IMR-90 (cell line): ENCODE data around the gene TMEM184B. TPM values are rescaled to one million over a fixed set of nuclear protein-coding genes. Genes with fewer than 3 reads are reported as not detected.

Source experiments
- ATAC-seq: fragments of 200-7000 bp; cut with Tn5 transposase; 2 replicates; pipeline ENCODE4 v1.9.1; 2020; ENCODE audit warnings: low read depth, mild to moderate bottlenecking, moderate library complexity
- BruUV-seq: library from RNA; stranded (reverse); fragments of 400-500 nt; replicated peaks from 2 replicates; lab custom pipeline; 2021; lab: Mats Ljungman, UMichigan
- CTCF ChIA-PET: fragments of 300-600 bp; formaldehyde crosslinking; extraction: SDS; loops from one replicate; lab custom pipeline; 2021; ENCODE audit warnings: antibody characterized with exemption; lab: Yijun Ruan, JAX
- POLR2A ChIA-PET: fragments of 300-600 bp; sonication (Branson Sonifier 250); formaldehyde crosslinking; loops from one replicate; lab custom pipeline; 2022; ENCODE audit warnings: antibody characterized with exemption; ENCODE audit not compliant: unreplicated experiment; lab: Charles Lee
- DNase-seq: peaks from one replicate; pipeline ENCODE4 v3.0.0; 2013
- H2AFZ ChIP-seq: replicated peaks from 2 replicates; pipeline ENCODE3; 2013; ENCODE audit warnings: low read length, mild to moderate bottlenecking; ENCODE audit not compliant: poor library complexity
- H2AK5ac ChIP-seq: 2 replicates; pipeline ENCODE4 v1.6.1; 2013; ENCODE audit warnings: low read depth, low read length, inconsistent platforms
- H2AK9ac ChIP-seq: replicated peaks from 2 replicates; pipeline ENCODE3; 2013; ENCODE audit warnings: mild to moderate bottlenecking, low read depth, low read length, moderate library complexity; ENCODE audit not compliant: poor library complexity
- H2BK120ac ChIP-seq: 2 replicates; pipeline ENCODE4 v1.6.1; 2013; ENCODE audit warnings: low read depth, low read length, inconsistent platforms
- H2BK15ac ChIP-seq: 3 replicates; pipeline ENCODE4 v1.6.1; 2013; ENCODE audit warnings: low read depth, low read length, inconsistent platforms
- H2BK20ac ChIP-seq: 2 replicates; pipeline ENCODE4 v1.6.1; 2013; ENCODE audit warnings: low read depth, mild to moderate bottlenecking, inconsistent platforms, low read length, moderate library complexity
- H2BK5ac ChIP-seq: 2 replicates; pipeline ENCODE4 v1.6.1; 2013; ENCODE audit warnings: mild to moderate bottlenecking, low read depth, low read length, inconsistent platforms; ENCODE audit not compliant: poor library complexity, severe bottlenecking
- H3K14ac ChIP-seq: replicated peaks from 2 replicates; pipeline ENCODE4 v1.6.1; 2013; ENCODE audit warnings: low read depth, low read length, inconsistent platforms
- H3K18ac ChIP-seq: 2 replicates; pipeline ENCODE4 v1.6.1; 2013; ENCODE audit warnings: low read depth, low read length, control low read depth
- H3K23ac ChIP-seq: 2 replicates; pipeline ENCODE4 v1.6.1; 2013; ENCODE audit warnings: low read depth, low read length, inconsistent platforms
- H3K27ac ChIP-seq: 2 replicates; pipeline ENCODE4 v1.5.1; 2013; ENCODE audit warnings: mild to moderate bottlenecking, control low read depth, low read length; ENCODE audit not compliant: insufficient read depth
- H3K27me3 ChIP-seq: 2 replicates; pipeline ENCODE4 v1.6.1; 2013; ENCODE audit warnings: low read length; ENCODE audit not compliant: control insufficient read depth, insufficient read depth
- H3K36me3 ChIP-seq: 2 replicates; pipeline ENCODE4 v1.6.1; 2013; ENCODE audit warnings: low read length, mixed read lengths; ENCODE audit not compliant: control insufficient read depth, insufficient read depth
- H3K4ac ChIP-seq: 2 replicates; pipeline ENCODE4 v1.6.1; 2013; ENCODE audit warnings: low read depth, low read length, inconsistent platforms
- H3K4me1 ChIP-seq: 2 replicates; pipeline ENCODE4 v1.6.1; 2013; ENCODE audit warnings: low read length, mixed read lengths; ENCODE audit not compliant: control insufficient read depth, insufficient read depth
- H3K4me2 ChIP-seq: 2 replicates; pipeline ENCODE4 v1.6.1; 2013; ENCODE audit warnings: low read depth, mild to moderate bottlenecking, control low read depth, low read length, moderate library complexity
- H3K4me3 ChIP-seq: 2 replicates; pipeline ENCODE4 v1.5.1; 2013; ENCODE audit warnings: low read depth, mild to moderate bottlenecking, control low read depth, low read length, moderate library complexity; ENCODE audit not compliant: insufficient read depth
- H3K56ac ChIP-seq: 2 replicates; pipeline ENCODE4 v1.6.1; 2013; ENCODE audit warnings: low read length, inconsistent platforms; ENCODE audit not compliant: insufficient read depth; ENCODE audit errors: extremely low read depth
- H3K79me1 ChIP-seq, 2 experiments: 2 replicates each; pipeline ENCODE4 v1.6.1; 2013; ENCODE audit warnings: low read length in 2 of 2, inconsistent platforms in 1 of 2, low read depth in 1 of 2
- H3K9ac ChIP-seq: 2 replicates; pipeline ENCODE4 v1.6.1; 2013; ENCODE audit warnings: low read depth, low read length, control low read depth
- H3K9me1 ChIP-seq: 2 replicates; pipeline ENCODE4 v1.6.1; 2013; ENCODE audit warnings: low read length, inconsistent platforms; ENCODE audit not compliant: insufficient read depth
- H3K9me3 ChIP-seq: 2 replicates; pipeline ENCODE4 v1.6.1; 2013; ENCODE audit warnings: low read length; ENCODE audit not compliant: control insufficient read depth, insufficient read depth
- H4K20me1 ChIP-seq: 2 replicates; pipeline ENCODE4 v1.6.1; 2013; ENCODE audit warnings: low read length, inconsistent platforms; ENCODE audit not compliant: insufficient read depth
- H4K5ac ChIP-seq: 2 replicates; pipeline ENCODE4 v1.6.1; 2013; ENCODE audit warnings: mild to moderate bottlenecking, low read depth, low read length, control low read depth
- H4K8ac ChIP-seq, 2 experiments: 2 replicates each; pipeline ENCODE4 v1.6.1; 2013; ENCODE audit warnings: low read depth in 2 of 2, low read length in 2 of 2, control low read depth in 1 of 2, inconsistent platforms in 1 of 2
- H4K91ac ChIP-seq: 2 replicates; pipeline ENCODE4 v1.6.1; 2013; ENCODE audit warnings: low read depth, low read length, inconsistent platforms; ENCODE audit not compliant: insufficient read depth
- BHLHE40 ChIP-seq: fragments of 150-350 bp; IDR thresholded peaks from 2 replicates; pipeline ENCODE4 v1.6.1; 2016; ENCODE audit warnings: mild to moderate bottlenecking, low read depth, low read length
- CHD1 ChIP-seq: IDR thresholded peaks from 2 replicates; pipeline ENCODE4 v1.6.1; 2012; ENCODE audit warnings: low read depth, low read length, improper control_type of control experiment
- CTCF ChIP-seq: conservative IDR thresholded peaks from 2 replicates; pipeline ENCODE4 v1.5.1; 2012; ENCODE audit warnings: mild to moderate bottlenecking, low read depth, low read length, improper control_type of control experiment
- ELK1 ChIP-seq: fragments of 150-350 bp; IDR thresholded peaks from 2 replicates; pipeline ENCODE4 v1.6.1; 2016; ENCODE audit warnings: low read depth, mild to moderate bottlenecking, low read length, moderate library complexity, borderline replicate concordance
- FOS ChIP-seq: fragments of 150-350 bp; IDR thresholded peaks from 2 replicates; pipeline ENCODE4 v1.6.1; 2016; ENCODE audit warnings: low read depth, low read length
- MAFK ChIP-seq: IDR thresholded peaks from 2 replicates; pipeline ENCODE4 v1.6.1; 2012; ENCODE audit warnings: low read depth, low read length, improper control_type of control experiment
- MXI1 ChIP-seq: IDR thresholded peaks from 2 replicates; pipeline ENCODE4 v1.6.1; 2012; ENCODE audit warnings: low read depth, mild to moderate bottlenecking, low read length, moderate library complexity, borderline replicate concordance
- NFE2L2 ChIP-seq: fragments of 150-350 bp; IDR thresholded peaks from 2 replicates; pipeline ENCODE4 v1.6.1; 2016; ENCODE audit warnings: low read depth, mild to moderate bottlenecking, low read length
- RAD21 ChIP-seq: IDR thresholded peaks from 2 replicates; pipeline ENCODE4 v1.6.1; 2012; ENCODE audit warnings: low read length, improper control_type of control experiment
- RFX5 ChIP-seq: IDR thresholded peaks from 2 replicates; pipeline ENCODE4 v1.8.0; 2012; ENCODE audit warnings: low read depth, mild to moderate bottlenecking, low read length, moderate library complexity
- SMC3 ChIP-seq: fragments of 150-350 bp; IDR thresholded peaks from 2 replicates; pipeline ENCODE4 v1.6.1; 2016; ENCODE audit warnings: low read depth, mild to moderate bottlenecking, antibody characterized with exemption, low read length, moderate library complexity
- USF2 ChIP-seq: fragments of 150-350 bp; IDR thresholded peaks from 2 replicates; pipeline ENCODE4 v1.6.1; 2017; ENCODE audit warnings: mild to moderate bottlenecking, antibody characterized with exemption, low read length, low read depth
- WGBS, 2 experiments: methylation state at CpG; one replicate each; pipeline versions ENCODE4 v1.1.5 to v1.1.7; 2013; ENCODE audit warnings: missing lambda C conversion rate in 2 of 2; ENCODE audit not compliant: insufficient read length in 1 of 2; ENCODE audit errors: extremely low coverage in 2 of 2; 5-methylcytosine and 5-hydroxymethylcytosine counted together
- dilution Hi-C: fragments of 300-500 bp; cut with HindIII; formaldehyde crosslinking; loops from one replicate; pipeline ENCODE4 v1.14.3; 2018; ENCODE audit warnings: low sequenced_read_pairs; ENCODE audit not compliant: unreplicated experiment
- in situ Hi-C: fragments of 300-500 bp; cut with MboI; formaldehyde crosslinking; loops from 3 replicates; pipeline ENCODE4 v1.14.3; 2019; ENCODE audit warnings: low sequenced_read_pairs, inconsistent platforms, mixed read lengths
- intact Hi-C: fragments of 100-400 bp; cut with micrococcal nuclease; formaldehyde crosslinking; loops from 2 replicates; pipeline ENCODE4 v1.10.0; 2022
- polyA plus RNA-seq, 3 experiments: library from polyadenylated mRNA; depleted of rRNA; stranded (reverse); fragments of >200 nt; gene quantifications; 2 replicates each; pipeline ENCODE4 v1.2.3, GENCODE V29; 2012; ENCODE audit warnings: low replicate concordance in 1 of 3
- total RNA-seq: library from RNA; depleted of rRNA; stranded (reverse); fragments of >200 nt; gene quantifications from 2 replicates; pipeline ENCODE4 v1.2.3, GENCODE V29; 2012

The TMEM184B gene
- total and polyA plus RNA-seq, 2 of the 4 experiments (the other 2 are of a cell fraction) = 9.1 to 81.1 TPM

GRCh38 chr22:38221908-38222796, 50.7 kb downstream of the TMEM184B start (continued):
- no peak for TF ChIP-seq CHD1

GRCh38 chr22:38221407-38221806, 51.4 kb downstream of the TMEM184B start:
- no peak overlapping the region for H3K18ac ChIP-seq
- CTCF ChIA-PET = no interaction called here
- ATAC-seq = no peak
- TF ChIP-seq ELK1 (no peak), SMC3 (no peak), BHLHE40 (no peak), RAD21 (no peak), FOS (no peak), RFX5 (no peak), MXI1 (no peak), MAFK (no peak), CHD1 (no peak), CTCF (no peak), NFE2L2 (no peak), USF2 (no peak)

More at GRCh38 chr22:38221407-38221806, 51.4 kb downstream of the TMEM184B start:
- dilution Hi-C loops = no loop called here
- Histone ChIP-seq H4K8ac (no peak overlapping the region), H3K4me2 (no peak overlapping the region), H3K27ac (no peak overlapping the region), H3K4me1 (peaks cover 17% of the 10 kb centered on the region), H2BK5ac (no peak overlapping the region), H3K23ac (no peak overlapping the region), H2AFZ (no peak overlapping the region), H3K9me1 (peaks cover 9% of the 10 kb centered on the region), H2AK5ac (no peak overlapping the region), H3K27me3 (no peaks in the 10 kb centered on the region), H2AK9ac (no peak overlapping the region), H3K4ac (no peak overlapping the region), H2BK20ac (no peak overlapping the region), H3K79me1 (peaks cover 11 to 38% of the 10 kb centered on the region in 2 experiments), H4K5ac (no peak overlapping the region), H3K9me3 (no peaks in the 10 kb centered on the region), H3K9ac (no peak overlapping the region), H4K91ac (no peak overlapping the region), H2BK15ac (no peak overlapping the region), H3K4me3 (no peak overlapping the region), H3K14ac (no peak overlapping the region), H2BK120ac (no peak overlapping the region), H3K36me3 (peaks cover 50% of the 10 kb centered on the region), H3K56ac (no peak overlapping the region), H4K20me1 (no peaks in the 10 kb centered on the region)
- BruUV-seq = no TSS peak
- DNase-seq = no peak
- POLR2A ChIA-PET = no interaction called here
- intact Hi-C loops = no loop called here
- WGBS, 2 experiments = 97% methylated on average over 13 of the region's 22 CpGs; no CpG with 5 or more reads in 1 of the 2 experiments
- in situ Hi-C loops = no loop called here
